K562 (cell line): Measurements from ENCODE around the gene PDE6H. TPM values are rescaled to one million over a fixed set of nuclear protein-coding genes. Genes with fewer than 3 reads are reported as not detected.

Experiments
- ATAC-seq: fragments of 200-7000 bp; cut with Tn5 transposase; 3 replicates; pipeline ENCODE4 v1.9.1; 2020; ENCODE audit warnings: moderate library complexity
- BruUV-seq: library from RNA; stranded (reverse); fragments of 400-500 nt; replicated peaks from 2 replicates; lab custom pipeline; 2021; lab: Mats Ljungman, UMichigan
- CTCF ChIA-PET: fragments of 300-600 bp; formaldehyde crosslinking; extraction: SDS; loops from one replicate; lab custom pipeline; 2021; ENCODE audit warnings: low intra/inter-chr PET ratio; lab: Yijun Ruan, JAX
- POLR2A ChIA-PET: fragments of 300-600, 350-650 bp; sonication (Branson Sonifier 250); formaldehyde crosslinking; extraction: SDS; loops from one replicate; lab custom pipeline; 2021; ENCODE audit warnings: antibody characterized with exemption, inconsistent platforms; lab: Yijun Ruan, JAX
- DNase-seq, 4 experiments: peaks; one replicate each; pipeline versions ENCODE4 v3.0.0 to v3.0.0-alpha.2; 2011 to 2018; ENCODE audit warnings: low spot score in 3 of 4, mixed read lengths in 3 of 4; ENCODE audit errors: extremely low read depth in 1 of 4
- FAIRE-seq: peaks from 2 replicates; lab custom pipeline; 2011; peaks lifted over from hg19 to GRCh38; lab: Jason Lieb, UNC
- H2AFZ ChIP-seq: 2 replicates; pipeline ENCODE4 v1.6.0; 2011; ENCODE audit warnings: low read depth, low read length, control low read depth, inconsistent platforms
- H3K27ac ChIP-seq: fragments of 200-600 bp; 3 replicates; pipeline ENCODE4 v1.8.0; 2011; ENCODE audit warnings: low read depth, mild to moderate bottlenecking, control low read depth, inconsistent platforms, low read length, moderate library complexity, mixed read lengths; ENCODE audit errors: extremely low read depth
- H3K27me3 ChIP-seq, 2 experiments: fragments of 300-600 bp in 1 of 2; 2 replicates in 1 of 2; 3 replicates in 1 of 2; pipeline versions ENCODE4 v1.6.0 to v1.8.0; 2011; ENCODE audit warnings: inconsistent platforms in 2 of 2, low read length in 2 of 2, mild to moderate bottlenecking in 1 of 2, mixed read lengths in 1 of 2, moderate library complexity in 1 of 2; ENCODE audit not compliant: control insufficient read depth in 2 of 2, insufficient read depth in 2 of 2
- H3K36me3 ChIP-seq: fragments of 300-600 bp; 3 replicates; pipeline ENCODE4 v1.8.0; 2011; ENCODE audit warnings: mild to moderate bottlenecking, low read length, inconsistent platforms; ENCODE audit not compliant: control insufficient read depth, insufficient read depth
- H3K4me1 ChIP-seq, 2 experiments: fragments of 200-600 bp in 1 of 2; replicated peaks in 1 of 2; 2 replicates in 1 of 2; 3 replicates in 1 of 2; pipeline versions ENCODE4 v1.5.1 to v1.8.0; 2011; ENCODE audit warnings: inconsistent platforms in 2 of 2, low read length in 2 of 2, mild to moderate bottlenecking in 1 of 2, mixed read lengths in 1 of 2, moderate library complexity in 1 of 2; ENCODE audit not compliant: control insufficient read depth in 2 of 2, insufficient read depth in 2 of 2
- H3K4me2 ChIP-seq: 2 replicates; pipeline ENCODE4 v1.6.1; 2011; ENCODE audit warnings: low read length, control low read depth, inconsistent platforms, mixed read lengths; ENCODE audit not compliant: insufficient read depth
- H3K4me3 ChIP-seq: fragments of 200-600 bp; sonication (generic), shearing (Covaris generic); 2 replicates; pipeline ENCODE4 v1.5.1; 2016; ENCODE audit warnings: control low read depth, inconsistent platforms
- H3K79me2 ChIP-seq: fragments of 200-600 bp; 3 replicates; pipeline ENCODE4 v1.8.0; 2011; ENCODE audit warnings: low read length, inconsistent platforms; ENCODE audit not compliant: control insufficient read depth, insufficient read depth
- H3K9ac ChIP-seq, 2 experiments: 2 replicates each; pipeline versions ENCODE4 v1.6.0 to v1.6.1; 2011; ENCODE audit warnings: low read depth in 2 of 2, low read length in 2 of 2, control low read depth in 1 of 2, inconsistent platforms in 1 of 2, mild to moderate bottlenecking in 1 of 2, mixed read lengths in 1 of 2; ENCODE audit not compliant: insufficient read depth in 1 of 2
- H3K9me1 ChIP-seq: one replicate; pipeline ENCODE4 v1.6.0; 2011; ENCODE audit warnings: inconsistent platforms, mild to moderate bottlenecking, low read length, moderate library complexity; ENCODE audit not compliant: control insufficient read depth, insufficient read depth
- H3K9me3 ChIP-seq: replicated peaks from 2 replicates; pipeline ENCODE4 v1.5.1; 2011; ENCODE audit warnings: low read depth, low read length, inconsistent platforms; ENCODE audit not compliant: control insufficient read depth, insufficient read depth
- H4K20me1 ChIP-seq: replicated peaks from 2 replicates; pipeline ENCODE4 v1.6.1; 2011; ENCODE audit warnings: low read length, inconsistent platforms, mixed read lengths; ENCODE audit not compliant: control insufficient read depth, insufficient read depth
- CAMTA2 ChIP-seq: fragments of 250-450 bp; sonication (Bioruptor Pico); conservative IDR thresholded peaks from 2 replicates; pipeline ENCODE4 v1.5.1; 2022
- EGR1 ChIP-seq: fragments of 450-650 bp; conservative IDR thresholded peaks from 2 replicates; pipeline ENCODE4 v1.6.1; 2017; ENCODE audit warnings: mild to moderate bottlenecking
- EHMT2 ChIP-seq: fragments of 450-650 bp; IDR thresholded peaks from 2 replicates; pipeline ENCODE4 v1.6.1; 2018; ENCODE audit warnings: antibody characterized with exemption
- GABPB1 ChIP-seq: sonication (generic); formaldehyde crosslinking; IDR thresholded peaks from 2 replicates; pipeline ENCODE4 v1.8.0; 2022; ENCODE audit warnings: mild to moderate bottlenecking, missing genetic modification reagents
- TAF15 ChIP-seq: fragments of 200-400 bp; formaldehyde crosslinking; IDR thresholded peaks from 2 replicates; pipeline ENCODE4 v1.6.1; 2017; ENCODE audit warnings: mild to moderate bottlenecking, low read depth, low read length, moderate library complexity
- ZNF347 ChIP-seq: fragments of 450-650 bp; formaldehyde crosslinking; IDR thresholded peaks from 2 replicates; pipeline ENCODE4 v1.4.0; 2020; ENCODE audit warnings: low read depth, mild to moderate bottlenecking, moderate library complexity
- ZSCAN29 ChIP-seq: fragments of 450-650 bp; IDR thresholded peaks from 2 replicates; pipeline ENCODE4 v1.6.1; 2017
- WGBS: fragments of 100-300 bp; shearing (Covaris generic); methylation state at CpG from one replicate; pipeline ENCODE4 v1.1.6; 2016; ENCODE audit warnings: low coverage, mixed read lengths; ENCODE audit not compliant: insufficient coverage; ENCODE audit errors: missing lambda C conversion rate; 5-methylcytosine and 5-hydroxymethylcytosine counted together
- in situ Hi-C: fragments of 300-500 bp; cut with MboI; formaldehyde crosslinking; loops from 4 replicates; pipeline ENCODE4 v1.15.0; 2018; ENCODE audit warnings: inconsistent platforms, mixed read lengths
- intact Hi-C: fragments of 100-400 bp; cut with micrococcal nuclease; formaldehyde crosslinking; loops from 2 replicates; pipeline ENCODE4 v1.14.2; 2022
- polyA plus RNA-seq, 8 experiments: library from polyadenylated mRNA; depleted of rRNA in 4 of 8; stranded (reverse) in 5 of 8; unstranded in 3 of 8; fragments of >200 nt; fragmentation: Nextera tagmentation in 2 of 8; fragmentation: Illumina TruSeq in 1 of 8; extraction: Ambion mirVana in 2 of 8; extraction: Trizol in 1 of 8; gene quantifications; 2 replicates each; pipeline versions ENCODE4 v1.2.1 to v1.2.3, GENCODE V29; 2011 to 2014; ENCODE audit warnings: inconsistent platforms in 1 of 8, missing spikeins in 1 of 8
- total RNA-seq, 7 experiments: library from RNA; depleted of rRNA in 6 of 7; stranded (reverse); fragments of >200 nt in 6 of 7; fragmentation: Illumina TruSeq in 2 of 7; extraction: Trizol in 2 of 7; gene quantifications; 2 replicates each; pipeline versions ENCODE4 v1.2.1 to v1.2.3, GENCODE V29; 2011 to 2021; ENCODE audit warnings: low replicate concordance in 1 of 7
- TF ChIP-seq, protein P1 (sequence below): fragments of 450-650 bp; formaldehyde crosslinking; conservative IDR thresholded peaks from 2 replicates; pipeline ENCODE4 v1.4.0; 2022; ENCODE audit warnings: mild to moderate bottlenecking, missing genetic modification characterization

Gene PDE6H
- total and polyA plus RNA-seq, 9 of the 15 experiments (the other 6 are each of a cell fraction or from before 2014, with no cell fraction given), result 0.15 TPM; not detected in 8

- intact Hi-C loops, result no loop called here
- no TSS peak for BruUV-seq
- no peak for DNase-seq
- Histone ChIP-seq H3K4me3 (no peak overlapping the region), H3K27me3 (no peaks in the 10 kb centered on the region), H4K20me1 (no peaks in the 10 kb centered on the region), H3K9ac (no peak overlapping the region), H3K27ac (no peak overlapping the region), H3K36me3 (no peaks in the 10 kb centered on the region), H3K4me1 (no peaks in the 10 kb centered on the region; a peak in 2 of 5 replicates), H3K79me2 (no peaks in the 10 kb centered on the region), H3K4me2 (peak overlapping the region; percentile 29; the same call in 1 of the 2 replicates), H2AFZ (peak overlapping the region; percentile 26; the same call in 1 of the 2 replicates), H3K9me1 (no peaks in the 10 kb centered on the region), H3K9me3 (no peaks in the 10 kb centered on the region)
- no peak for ATAC-seq
- in situ Hi-C loops, result loop anchor here (25.0 kb wide), 1 partner anchor 747 kb away; no protein-coding TSS in a partner anchor
- TF ChIP-seq, protein P1, sequence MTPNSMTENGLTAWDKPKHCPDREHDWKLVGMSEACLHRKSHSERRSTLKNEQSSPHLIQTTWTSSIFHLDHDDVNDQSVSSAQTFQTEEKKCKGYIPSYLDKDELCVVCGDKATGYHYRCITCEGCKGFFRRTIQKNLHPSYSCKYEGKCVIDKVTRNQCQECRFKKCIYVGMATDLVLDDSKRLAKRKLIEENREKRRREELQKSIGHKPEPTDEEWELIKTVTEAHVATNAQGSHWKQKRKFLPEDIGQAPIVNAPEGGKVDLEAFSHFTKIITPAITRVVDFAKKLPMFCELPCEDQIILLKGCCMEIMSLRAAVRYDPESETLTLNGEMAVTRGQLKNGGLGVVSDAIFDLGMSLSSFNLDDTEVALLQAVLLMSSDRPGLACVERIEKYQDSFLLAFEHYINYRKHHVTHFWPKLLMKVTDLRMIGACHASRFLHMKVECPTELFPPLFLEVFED, result no peak
- TF ChIP-seq CAMTA2 (no peak), ZSCAN29 (no peak), TAF15 (no peak), ZNF347 (CRISPR knock-in tag) (no peak), EHMT2 (no peak), EGR1 (no peak), GABPB1 (CRISPR knock-in tag) (no peak)
- 5% methylated on average over 3 of the region's 3 CpGs for WGBS
- CTCF ChIA-PET, result no interaction called here
- no peak for FAIRE-seq
- POLR2A ChIA-PET, result no interaction called here
These were observed 13.4 kb upstream of the PDE6H start for GRCh38 chr12:14959463-14959862.
